ENCODE data around the gene XXYLT1. TPM values are rescaled to one million over a fixed set of nuclear protein-coding genes. Genes with fewer than 3 reads are reported as not detected.

Gene XXYLT1
- total and polyA plus RNA-seq, 10 of the 15 experiments (the other 5 are each of a cell fraction or from before 2014, with no cell fraction given): 1.2 to 14.2 (median 9.3) TPM

GRCh38 chr3:195075941-195076875, 194.8 kb downstream of the XXYLT1 start:
- peaks cover 8% of the 10 kb centered on the region for H3K4me1 ChIP-seq (ENCODE audit: control insufficient read depth, insufficient read depth, low read length)

GRCh38 chr3:195075199-195075940, 195.6 kb downstream of the XXYLT1 start:
- H3K9me3 ChIP-seq (replicated peaks; ENCODE audit: control insufficient read depth, insufficient read depth, low read length): no peaks in the 10 kb centered on the region
- H4K20me1 ChIP-seq (ENCODE audit: control insufficient read depth, insufficient read depth): no peaks in the 10 kb centered on the region
- ChIA-PET POLR2A (no interaction called here), RAD21 (ENCODE audit: unreplicated experiment) (no interaction called here), CTCF (interaction anchor here (1.0 kb wide), 1 partner anchor 195 kb away, joined by 3 read pairs; no protein-coding TSS in a partner anchor), SMC1A (ENCODE audit: uncharacterized antibody, unreplicated experiment) (interaction anchor here (0.6 to 1.5 kb wide), 3 partner anchors 29 to 538 kb away, joined by 3 to 5 read pairs (median 3); no protein-coding TSS in a partner anchor)
- H3K4me3 ChIP-seq: no peak overlapping the region
- no TSS peak for BruUV-seq (replicated peaks)
- no peak overlapping the region for H3K27ac ChIP-seq (ENCODE audit: control insufficient read depth, insufficient read depth)
- H3K4me1 ChIP-seq (ENCODE audit: control insufficient read depth, insufficient read depth, low read length): peaks cover 8% of the 10 kb centered on the region
- H3K27me3 ChIP-seq (replicated peaks in 1 of 2; ENCODE audit: control insufficient read depth in 2 of 2, insufficient read depth in 2 of 2, low read length in 1 of 2): no peaks in the 10 kb centered on the region
- ATAC-seq (no peak), DNase-seq (ENCODE audit: low read depth, low spot score) (no peak), FAIRE-seq (no peak)
- in situ Hi-C loops (cut with MboI) (no loop called here), intact Hi-C loops (cut with micrococcal nuclease; ENCODE audit: unreplicated experiment) (no loop called here)
- no peak overlapping the region for H2AFZ ChIP-seq (ENCODE audit: control insufficient read depth, low read depth, low read length)
- 67% methylated on average over 14 of the region's 14 CpGs for WGBS (ENCODE audit: insufficient coverage, insufficient replicate concordance, low lambda C conversion rate, missing lambda C conversion rate)
- H3K9ac ChIP-seq (ENCODE audit: control insufficient read depth, insufficient read depth, low read length): no peak overlapping the region
- H3K4me2 ChIP-seq (ENCODE audit: control insufficient read depth, insufficient read depth): no peak overlapping the region
- no peaks in the 10 kb centered on the region for H3K36me3 ChIP-seq (ENCODE audit: control insufficient read depth in 2 of 2, insufficient read depth in 2 of 2, low read length in 1 of 2)
- H3K79me2 ChIP-seq (ENCODE audit: control insufficient read depth, insufficient read depth, low read length): no peaks in the 10 kb centered on the region
- TF ChIP-seq ELK1 (IDR thresholded peaks at IDR 0.05; ENCODE audit: low read depth, low read length) (no peak), HCFC1 (IDR thresholded peaks at IDR 0.05; ENCODE audit: low read length) (no peak), ESRRA (IDR thresholded peaks at IDR 0.05; ENCODE audit: low read length) (no peak), SIX5 (IDR thresholded peaks at IDR 0.05; ENCODE audit: low read depth, low read length, severe bottlenecking) (no peak), RELB (IDR thresholded peaks at IDR 0.05; ENCODE audit: low read depth) (no peak)

More at GRCh38 chr3:195075941-195076875, 194.8 kb downstream of the XXYLT1 start:
- TF ChIP-seq NFYB (IDR thresholded peaks at IDR 0.05; ENCODE audit: insufficient read depth, low read depth, low read length): no peak
- TF ChIP-seq NRF1 (conservative IDR thresholded peaks at IDR 0.05; ENCODE audit: low read depth, low read length): no peak
- no peak for TF ChIP-seq LARP7 (IDR thresholded peaks at IDR 0.05)
- TF ChIP-seq SMAD5 (IDR thresholded peaks at IDR 0.05; ENCODE audit: low read depth): no peak
- Histone ChIP-seq H3K9ac (ENCODE audit: control insufficient read depth, insufficient read depth, low read length) (no peak overlapping the region), H3K4me2 (ENCODE audit: control insufficient read depth, insufficient read depth) (no peak overlapping the region), H3K79me2 (ENCODE audit: control insufficient read depth, insufficient read depth, low read length) (no peaks in the 10 kb centered on the region), H4K20me1 (ENCODE audit: control insufficient read depth, insufficient read depth) (no peaks in the 10 kb centered on the region), H3K9me3 (replicated peaks; ENCODE audit: control insufficient read depth, insufficient read depth, low read length) (no peaks in the 10 kb centered on the region), H2AFZ (ENCODE audit: control insufficient read depth, low read depth, low read length) (no peak overlapping the region), H3K4me3 (no peak overlapping the region), H3K27ac (ENCODE audit: control insufficient read depth, insufficient read depth) (no peak overlapping the region), H3K36me3 (ENCODE audit: control insufficient read depth in 2 of 2, insufficient read depth in 2 of 2, low read length in 1 of 2) (no peaks in the 10 kb centered on the region), H3K27me3 (replicated peaks in 1 of 2; ENCODE audit: control insufficient read depth in 2 of 2, insufficient read depth in 2 of 2, low read length in 1 of 2) (no peaks in the 10 kb centered on the region)
- ChIA-PET CTCF (no interaction called here), SMC1A (ENCODE audit: uncharacterized antibody, unreplicated experiment) (no interaction called here), RAD21 (ENCODE audit: unreplicated experiment) (no interaction called here), POLR2A (no interaction called here)
- FAIRE-seq (no peak), DNase-seq (ENCODE audit: low read depth, low spot score) (no peak), ATAC-seq (no peak)
- no TSS peak for BruUV-seq (replicated peaks)
- in situ Hi-C loops (cut with MboI): no loop called here
- 82% methylated on average over 34 of the region's 35 CpGs for WGBS (ENCODE audit: insufficient coverage, insufficient replicate concordance, low lambda C conversion rate, missing lambda C conversion rate)
- intact Hi-C loops (cut with micrococcal nuclease; ENCODE audit: unreplicated experiment): no loop called here
